GM18526 (cell line): ENCODE results near the gene TBC1D1.

Experiments used
- POLR2A ChIP-seq: IDR thresholded peaks from 3 replicates; pipeline ENCODE4 v1.6.1; 2011; ENCODE audit not compliant: insufficient read length; ENCODE audit errors: extremely low read depth

TBC1D1 gene

GRCh38 chr4:37873386-37873785 lies 17.5 kb upstream of the TBC1D1 start:
- no peak for TF ChIP-seq POLR2A

GRCh38 chr4:37876156-37876555 lies 14.7 kb upstream of the TBC1D1 start:
- TF ChIP-seq POLR2A: no peak

GRCh38 chr4:37879365-37879764 lies 11.5 kb upstream of the TBC1D1 start:
- TF ChIP-seq POLR2A: no peak

GRCh38 chr4:37881811-37882210 lies 9.1 kb upstream of the TBC1D1 start:
- no peak for TF ChIP-seq POLR2A

- TF ChIP-seq POLR2A: no peak
Measured at GRCh38 chr4:37882665-37883296, 8.1 kb upstream of the TBC1D1 start.

- no peak for TF ChIP-seq POLR2A
Measured at GRCh38 chr4:37884855-37885487, 5.9 kb upstream of the TBC1D1 start.

- no peak for TF ChIP-seq POLR2A
Measured at GRCh38 chr4:37885496-37885895, 5.4 kb upstream of the TBC1D1 start.

GRCh38 chr4:37889849-37890800 lies 759 bp upstream of the TBC1D1 start:
- no peak for TF ChIP-seq POLR2A

GRCh38 chr4:37891260-37892159 lies 626 bp downstream of the TBC1D1 start:
- TF ChIP-seq POLR2A: no peak

- no peak for TF ChIP-seq POLR2A
Measured at GRCh38 chr4:37892641-37893040, 1.8 kb downstream of the TBC1D1 start.

GRCh38 chr4:37893164-37893563 lies 2.3 kb downstream of the TBC1D1 start:
- TF ChIP-seq POLR2A: no peak

- no peak for TF ChIP-seq POLR2A
Measured at GRCh38 chr4:37895271-37895670, 4.4 kb downstream of the TBC1D1 start.

GRCh38 chr4:37896206-37896860 lies 5.4 kb downstream of the TBC1D1 start:
- TF ChIP-seq POLR2A: no peak

GRCh38 chr4:37902212-37902611 lies 11.3 kb downstream of the TBC1D1 start:
- no peak for TF ChIP-seq POLR2A
